ENCODE data around the gene FHIP1B.

The FHIP1B gene

GRCh38 chr11:6202041-6202440 is 32.4 kb downstream of the FHIP1B start:
- H3K27me3 ChIP-seq (ENCODE audit: insufficient read depth, insufficient read length) = no peaks in the 10 kb centered on the region
- TF ChIP-seq ZNF274 (IDR thresholded peaks at IDR 0.05; ENCODE audit: low read depth, low read length) = no peak
- no peak for TF ChIP-seq YY1 (IDR thresholded peaks at IDR 0.05; ENCODE audit: insufficient read depth, insufficient read length)
- TF ChIP-seq SUZ12 (IDR thresholded peaks at IDR 0.05; ENCODE audit: extremely low read depth, insufficient read depth, insufficient read length) = no peak
- H3K9ac ChIP-seq (ENCODE audit: insufficient read length, low read depth) = no peak overlapping the region

GRCh38 chr11:6201481-6201880 is 33.0 kb downstream of the FHIP1B start:
- Histone ChIP-seq H3K4me1 (ENCODE audit: insufficient read depth, insufficient read length) (no peaks in the 10 kb centered on the region), H3K4me3 (ENCODE audit: insufficient read length, low read depth) (no peak overlapping the region), H3K9me3 (ENCODE audit: insufficient read depth, low read length) (no peaks in the 10 kb centered on the region), H3K27me3 (ENCODE audit: insufficient read depth, insufficient read length) (no peaks in the 10 kb centered on the region), H3K9ac (ENCODE audit: insufficient read length, low read depth) (no peak overlapping the region), H3K36me3 (ENCODE audit: insufficient read depth, insufficient read length, low read length) (peaks cover 12% of the 10 kb centered on the region)
- TF ChIP-seq ZNF274 (IDR thresholded peaks at IDR 0.05; ENCODE audit: low read depth, low read length) (no peak), YY1 (IDR thresholded peaks at IDR 0.05; ENCODE audit: insufficient read depth, insufficient read length) (no peak), SUZ12 (IDR thresholded peaks at IDR 0.05; ENCODE audit: extremely low read depth, insufficient read depth, insufficient read length) (no peak)
- no peak for DNase-seq (ENCODE audit: low read depth, low spot score)

More at GRCh38 chr11:6202041-6202440, 32.4 kb downstream of the FHIP1B start:
- Histone ChIP-seq H3K4me3 (ENCODE audit: insufficient read length, low read depth) (no peak overlapping the region), H3K9me3 (ENCODE audit: insufficient read depth, low read length) (no peaks in the 10 kb centered on the region), H3K4me1 (ENCODE audit: insufficient read depth, insufficient read length) (no peaks in the 10 kb centered on the region), H3K36me3 (ENCODE audit: insufficient read depth, insufficient read length, low read length) (peaks cover 16% of the 10 kb centered on the region)
- no peak for DNase-seq (ENCODE audit: low read depth, low spot score)

- H3K4me3 ChIP-seq (ENCODE audit: insufficient read length, low read depth) = no peak overlapping the region
- H3K27me3 ChIP-seq (ENCODE audit: insufficient read depth, insufficient read length) = no peaks in the 10 kb centered on the region
- H3K9me3 ChIP-seq (ENCODE audit: insufficient read depth, low read length) = no peaks in the 10 kb centered on the region
- H3K4me1 ChIP-seq (ENCODE audit: insufficient read depth, insufficient read length) = no peaks in the 10 kb centered on the region
- H3K9ac ChIP-seq (ENCODE audit: insufficient read length, low read depth) = no peak overlapping the region
- no peak for DNase-seq (ENCODE audit: low read depth, low spot score)
- H3K36me3 ChIP-seq (ENCODE audit: insufficient read depth, insufficient read length, low read length) = peaks cover 11% of the 10 kb centered on the region
- no peak for TF ChIP-seq ZNF274 (IDR thresholded peaks at IDR 0.05; ENCODE audit: low read depth, low read length)
- TF ChIP-seq YY1 (IDR thresholded peaks at IDR 0.05; ENCODE audit: insufficient read depth, insufficient read length) = no peak
- no peak for TF ChIP-seq SUZ12 (IDR thresholded peaks at IDR 0.05; ENCODE audit: extremely low read depth, insufficient read depth, insufficient read length)
Observed at GRCh38 chr11:6200975-6201374, 33.5 kb downstream of the FHIP1B start.

- DNase-seq (ENCODE audit: low read depth, low spot score) = no peak
- H3K4me3 ChIP-seq (ENCODE audit: insufficient read length, low read depth) = no peak within 1 kb of the TSS
- no peaks in the 10 kb centered on the region for H3K9me3 ChIP-seq (ENCODE audit: insufficient read depth, low read length)
- no peaks in the 10 kb centered on the region for H3K4me1 ChIP-seq (ENCODE audit: insufficient read depth, insufficient read length)
- no peak within 1 kb of the TSS for H3K9ac ChIP-seq (ENCODE audit: insufficient read length, low read depth)
- TF ChIP-seq SUZ12 (IDR thresholded peaks at IDR 0.05; ENCODE audit: extremely low read depth, insufficient read depth, insufficient read length) = no peak
- TF ChIP-seq ZNF274 (IDR thresholded peaks at IDR 0.05; ENCODE audit: low read depth, low read length) = no peak
- TF ChIP-seq YY1 (IDR thresholded peaks at IDR 0.05; ENCODE audit: insufficient read depth, insufficient read length) = no peak
- H3K36me3 ChIP-seq (ENCODE audit: insufficient read depth, insufficient read length, low read length) = no peaks in the 10 kb centered on the region
- H3K27me3 ChIP-seq (ENCODE audit: insufficient read depth, insufficient read length) = no peaks in the 10 kb centered on the region
Observed at GRCh38 chr11:6199174-6199810, 35.1 kb downstream of the FHIP1B start, which contains the start of gene OR52W1. TSS of gene OR52W1 (plus strand) at chr11:6199224. CDS start at chr11:6199224, 0 bp downstream.

GRCh38 chr11:6197466-6198200 is 36.8 kb downstream of the FHIP1B start:
- Histone ChIP-seq H3K4me1 (ENCODE audit: insufficient read depth, insufficient read length) (no peaks in the 10 kb centered on the region), H3K4me3 (ENCODE audit: insufficient read length, low read depth) (no peak overlapping the region), H3K36me3 (ENCODE audit: insufficient read depth, insufficient read length, low read length) (no peaks in the 10 kb centered on the region), H3K9ac (ENCODE audit: insufficient read length, low read depth) (no peak overlapping the region), H3K9me3 (ENCODE audit: insufficient read depth, low read length) (no peaks in the 10 kb centered on the region), H3K27me3 (ENCODE audit: insufficient read depth, insufficient read length) (no peaks in the 10 kb centered on the region)
- DNase-seq (ENCODE audit: low read depth, low spot score) = no peak
- TF ChIP-seq SUZ12 (IDR thresholded peaks at IDR 0.05; ENCODE audit: extremely low read depth, insufficient read depth, insufficient read length) = no peak
- TF ChIP-seq YY1 (IDR thresholded peaks at IDR 0.05; ENCODE audit: insufficient read depth, insufficient read length) = no peak
- TF ChIP-seq ZNF274 (IDR thresholded peaks at IDR 0.05; ENCODE audit: low read depth, low read length) = no peak

GRCh38 chr11:6196396-6196795 is 38.0 kb downstream of the FHIP1B start:
- Histone ChIP-seq H3K27me3 (ENCODE audit: insufficient read depth, insufficient read length) (no peaks in the 10 kb centered on the region), H3K36me3 (ENCODE audit: insufficient read depth, insufficient read length, low read length) (no peaks in the 10 kb centered on the region), H3K9me3 (ENCODE audit: insufficient read depth, low read length) (no peaks in the 10 kb centered on the region), H3K9ac (ENCODE audit: insufficient read length, low read depth) (no peak overlapping the region), H3K4me3 (ENCODE audit: insufficient read length, low read depth) (no peak overlapping the region), H3K4me1 (ENCODE audit: insufficient read depth, insufficient read length) (no peaks in the 10 kb centered on the region)
- no peak for DNase-seq (ENCODE audit: low read depth, low spot score)
- TF ChIP-seq SUZ12 (IDR thresholded peaks at IDR 0.05; ENCODE audit: extremely low read depth, insufficient read depth, insufficient read length) (no peak), YY1 (IDR thresholded peaks at IDR 0.05; ENCODE audit: insufficient read depth, insufficient read length) (no peak), ZNF274 (IDR thresholded peaks at IDR 0.05; ENCODE audit: low read depth, low read length) (no peak)

GRCh38 chr11:6194065-6194581 is 40.3 kb downstream of the FHIP1B start:
- H3K27me3 ChIP-seq (ENCODE audit: insufficient read depth, insufficient read length) = no peaks in the 10 kb centered on the region
- H3K4me3 ChIP-seq (ENCODE audit: insufficient read length, low read depth) = no peak overlapping the region
- no peaks in the 10 kb centered on the region for H3K9me3 ChIP-seq (ENCODE audit: insufficient read depth, low read length)
- no peak for TF ChIP-seq YY1 (IDR thresholded peaks at IDR 0.05; ENCODE audit: insufficient read depth, insufficient read length)
- TF ChIP-seq ZNF274 (IDR thresholded peaks at IDR 0.05; ENCODE audit: low read depth, low read length) = no peak
- no peak for TF ChIP-seq SUZ12 (IDR thresholded peaks at IDR 0.05; ENCODE audit: extremely low read depth, insufficient read depth, insufficient read length)
- no peak overlapping the region for H3K9ac ChIP-seq (ENCODE audit: insufficient read length, low read depth)
- H3K4me1 ChIP-seq (ENCODE audit: insufficient read depth, insufficient read length) = no peaks in the 10 kb centered on the region
- H3K36me3 ChIP-seq (ENCODE audit: insufficient read depth, insufficient read length, low read length) = no peaks in the 10 kb centered on the region
- no peak for DNase-seq (ENCODE audit: low read depth, low spot score)
